ENCODE results near the gene PEPD.

The PEPD gene

DNA sequence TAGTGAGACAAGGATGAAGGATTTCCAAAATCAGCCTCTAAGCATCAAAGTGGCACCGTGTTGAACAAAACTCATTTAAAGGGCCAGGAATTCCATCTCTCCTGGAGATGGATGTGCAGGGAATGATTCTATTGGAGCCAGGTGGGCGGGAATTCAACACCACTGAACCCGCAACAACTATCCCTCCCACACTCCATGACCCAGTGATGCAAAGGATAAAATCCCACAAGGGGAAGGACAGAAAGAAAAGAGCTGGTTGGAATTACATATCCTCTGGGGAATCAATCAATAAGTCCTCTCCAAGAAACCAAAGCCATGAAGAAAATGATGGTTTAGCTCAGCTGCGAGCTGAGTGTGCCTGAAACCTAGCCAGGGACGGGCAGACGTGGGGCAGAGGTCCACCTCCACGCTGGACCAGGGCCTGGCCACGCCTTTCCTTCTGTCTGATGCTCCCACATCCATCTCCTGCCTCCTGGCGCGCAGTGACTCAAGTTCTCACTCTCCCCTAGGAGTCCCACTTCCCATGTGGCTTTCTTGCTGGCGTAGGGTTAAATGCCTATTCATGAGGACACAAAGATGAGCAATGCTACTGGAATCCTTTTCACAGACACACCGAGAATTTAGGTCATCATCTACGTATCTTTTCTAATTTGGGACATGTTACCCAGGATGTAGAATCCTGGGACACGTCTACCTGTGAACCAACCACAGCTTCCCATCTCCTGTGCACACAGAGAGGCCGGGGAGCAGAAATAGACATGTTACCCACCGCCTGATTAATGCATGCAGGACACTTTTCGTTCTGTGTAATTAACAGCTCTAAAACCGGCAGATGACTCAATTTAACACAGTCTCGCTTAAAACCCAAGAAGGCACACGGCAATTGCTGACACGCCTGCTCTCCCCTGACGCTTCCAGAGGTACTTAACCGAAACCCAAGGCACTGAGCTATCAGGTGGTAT is 48.6 kb downstream of the PEPD start:
- peak; percentile 97 for DNase-seq (ENCODE audit: low read depth)

DNA sequence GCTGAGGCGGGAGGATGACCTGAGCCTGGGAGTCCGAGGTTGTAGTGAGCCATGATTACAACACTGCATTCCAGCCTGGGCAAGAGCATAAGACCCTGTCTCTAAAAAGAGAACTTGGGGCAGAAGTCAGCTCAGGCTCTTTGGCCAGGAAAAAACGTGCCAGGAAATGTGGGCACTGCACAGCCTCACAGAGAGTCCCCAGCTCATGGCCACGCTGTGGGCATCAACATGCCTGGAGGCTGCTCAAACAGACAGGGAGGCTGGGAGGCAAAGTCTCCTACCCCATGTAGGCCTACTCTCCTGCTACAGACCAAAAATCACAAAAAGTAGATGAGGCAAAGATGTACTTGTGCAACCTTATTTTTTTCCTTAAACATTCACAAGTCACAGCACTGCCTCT is 49.4 kb downstream of the PEPD start:
- no peak for DNase-seq (ENCODE audit: low read depth)

GRCh38 chr19:33471111-33471996 is 50.2 kb downstream of the PEPD start:
- no peak for DNase-seq (ENCODE audit: low read depth)

- no peak for DNase-seq (ENCODE audit: low read depth)
Measured at GRCh38 chr19:33470686-33471085, 50.9 kb downstream of the PEPD start.

GRCh38 chr19:33470040-33470330 is 51.6 kb downstream of the PEPD start:
- no peak for DNase-seq (ENCODE audit: low read depth)

DNA sequence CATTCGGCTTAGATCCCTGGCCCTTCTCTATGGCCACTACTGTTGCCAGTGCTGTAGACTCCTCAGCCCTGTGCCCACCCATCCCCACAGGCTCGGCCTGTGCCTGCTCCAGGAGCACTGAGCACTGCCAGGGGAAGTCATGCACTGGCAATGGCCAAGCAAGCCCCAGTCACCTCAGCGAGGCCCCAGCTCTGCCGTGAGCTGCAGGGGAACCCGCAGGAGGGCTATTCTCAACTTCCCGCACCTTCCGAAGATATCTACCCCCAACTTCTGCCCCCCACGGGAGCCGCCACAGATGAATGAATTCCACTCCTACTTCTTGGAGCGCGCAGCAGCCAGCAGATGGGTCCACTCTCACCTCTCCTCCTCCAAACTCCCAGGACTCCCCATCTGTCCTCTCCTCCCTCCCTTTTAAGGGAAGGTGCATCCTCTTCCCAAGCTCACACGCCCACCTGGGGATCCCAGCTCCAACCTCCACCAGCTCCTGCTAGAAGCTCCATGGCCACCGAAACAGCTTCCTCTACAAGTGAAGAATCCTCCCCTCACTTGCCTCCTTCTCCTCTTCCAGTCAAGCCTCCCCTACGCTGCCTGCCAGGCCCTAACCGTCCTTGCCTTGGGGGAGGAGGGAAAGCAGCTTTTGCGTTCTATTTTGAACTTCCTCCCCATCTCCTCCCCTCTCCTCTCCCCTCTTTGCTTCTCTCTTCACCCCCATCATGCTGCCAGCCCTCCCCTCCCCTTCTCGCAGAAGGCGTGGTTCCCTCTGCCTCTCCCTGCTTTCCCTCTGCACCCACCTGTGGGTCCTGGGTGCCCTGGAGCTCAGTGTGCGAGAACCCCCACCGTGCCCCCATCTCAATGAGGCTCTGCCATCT is 52.2 kb downstream of the PEPD start:
- no peak for DNase-seq (ENCODE audit: low read depth)

DNA sequence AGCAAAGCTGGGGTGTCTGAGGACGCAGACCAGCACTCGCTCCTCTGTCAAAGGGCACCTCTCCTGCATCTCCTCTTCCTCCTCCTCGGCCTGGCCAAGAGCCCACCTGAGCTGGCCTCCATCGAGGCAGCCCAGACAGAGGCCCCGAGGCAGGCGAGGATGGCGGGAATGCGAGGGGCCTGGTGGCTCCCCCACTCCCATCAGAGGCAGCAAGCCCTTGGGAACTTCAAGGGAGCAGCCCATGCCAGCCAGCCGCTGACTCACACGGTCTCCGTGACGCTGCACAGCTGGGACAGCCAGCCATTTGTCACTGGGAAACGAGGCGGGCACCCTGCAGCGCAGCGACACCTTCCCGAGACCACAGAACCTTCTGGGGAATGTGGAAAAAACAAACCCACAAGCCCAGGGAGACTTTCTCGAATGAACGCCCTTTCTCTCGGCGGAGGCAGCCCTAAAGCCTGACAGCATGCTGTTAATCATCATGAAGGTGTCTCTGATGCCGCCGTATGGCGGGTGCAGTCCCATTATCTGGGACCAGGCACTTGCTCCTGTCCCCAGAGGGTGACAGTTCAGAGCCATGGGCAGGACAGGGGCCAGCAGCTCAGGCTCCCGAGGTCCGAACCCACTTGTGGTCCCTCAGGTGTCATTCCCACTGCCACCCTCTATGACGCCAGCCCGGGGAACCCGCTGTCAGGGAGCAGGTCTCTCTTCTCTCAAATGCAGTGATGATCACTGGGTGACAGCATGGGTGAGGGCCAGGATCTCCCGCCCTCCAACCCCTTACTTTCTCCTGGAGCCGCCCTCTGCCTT is 53.0 kb downstream of the PEPD start:
- no peak for DNase-seq (ENCODE audit: low read depth)

GRCh38 chr19:33467851-33468250 is 53.7 kb downstream of the PEPD start:
- no peak for DNase-seq (ENCODE audit: low read depth)

- DNase-seq (ENCODE audit: low read depth): no peak
Measured at GRCh38 chr19:33465834-33466233, 55.8 kb downstream of the PEPD start.

DNA sequence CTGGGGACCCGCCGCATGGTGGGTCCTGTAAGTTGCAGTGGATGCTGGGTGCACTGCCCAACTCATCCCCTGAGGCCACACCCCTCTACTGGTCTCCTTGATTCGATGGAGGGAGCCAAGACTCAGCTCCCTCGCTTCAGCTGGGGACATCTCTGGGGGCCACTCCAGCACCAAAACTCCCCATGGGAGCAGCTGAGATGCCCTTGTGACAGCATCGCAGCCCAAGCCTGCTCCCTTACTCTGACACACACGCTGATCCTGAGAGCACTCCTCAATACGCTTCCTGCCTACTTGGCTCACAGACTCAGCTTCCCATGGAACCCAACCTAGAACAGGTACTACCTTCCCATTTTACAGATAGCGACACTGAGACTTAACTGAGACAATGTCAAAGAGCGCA is 56.2 kb downstream of the PEPD start:
- no peak for DNase-seq (ENCODE audit: low read depth)

DNA sequence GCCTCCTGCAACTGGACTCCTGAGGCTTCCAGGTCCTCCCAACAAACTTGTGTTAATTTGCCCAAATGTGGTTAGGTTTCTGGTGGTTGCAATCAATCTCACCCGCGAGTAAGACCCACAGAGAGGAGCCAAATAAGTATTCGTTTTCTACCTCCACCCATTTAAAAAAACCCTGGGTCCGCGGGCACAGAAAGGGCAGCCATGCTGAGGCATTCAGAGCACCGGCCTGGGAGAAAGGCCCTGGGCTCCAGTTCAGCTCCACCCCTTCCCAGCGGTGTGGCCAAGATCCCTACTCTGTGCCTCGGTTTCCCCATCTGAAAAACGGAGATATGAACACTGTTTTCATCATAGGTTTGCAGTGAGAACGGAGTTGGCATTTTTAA is 56.9 kb downstream of the PEPD start:
- no peak for DNase-seq (ENCODE audit: low read depth)

GRCh38 chr19:33464010-33464732 is 57.4 kb downstream of the PEPD start:
- no peak for DNase-seq (ENCODE audit: low read depth)

DNA sequence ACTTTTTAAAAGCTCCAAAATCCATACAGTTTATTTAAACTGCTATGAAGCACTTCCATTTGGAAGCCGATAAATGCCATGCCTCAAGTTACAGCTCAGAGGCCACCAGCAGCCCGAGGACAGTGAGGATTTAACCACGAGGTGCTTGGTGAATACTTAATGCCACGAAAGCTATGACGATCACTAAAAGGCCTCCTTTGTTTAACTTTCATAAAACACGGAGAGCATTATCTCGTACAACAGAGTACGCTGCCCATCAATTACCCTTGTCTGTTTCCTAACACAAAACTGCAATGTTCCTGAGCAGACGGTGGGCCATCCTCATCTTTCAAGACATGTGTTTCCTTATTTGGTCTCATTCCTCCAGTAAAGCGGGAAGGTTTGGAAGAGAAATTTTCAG is 58.4 kb downstream of the PEPD start:
- DNase-seq (ENCODE audit: low read depth): no peak

DNA sequence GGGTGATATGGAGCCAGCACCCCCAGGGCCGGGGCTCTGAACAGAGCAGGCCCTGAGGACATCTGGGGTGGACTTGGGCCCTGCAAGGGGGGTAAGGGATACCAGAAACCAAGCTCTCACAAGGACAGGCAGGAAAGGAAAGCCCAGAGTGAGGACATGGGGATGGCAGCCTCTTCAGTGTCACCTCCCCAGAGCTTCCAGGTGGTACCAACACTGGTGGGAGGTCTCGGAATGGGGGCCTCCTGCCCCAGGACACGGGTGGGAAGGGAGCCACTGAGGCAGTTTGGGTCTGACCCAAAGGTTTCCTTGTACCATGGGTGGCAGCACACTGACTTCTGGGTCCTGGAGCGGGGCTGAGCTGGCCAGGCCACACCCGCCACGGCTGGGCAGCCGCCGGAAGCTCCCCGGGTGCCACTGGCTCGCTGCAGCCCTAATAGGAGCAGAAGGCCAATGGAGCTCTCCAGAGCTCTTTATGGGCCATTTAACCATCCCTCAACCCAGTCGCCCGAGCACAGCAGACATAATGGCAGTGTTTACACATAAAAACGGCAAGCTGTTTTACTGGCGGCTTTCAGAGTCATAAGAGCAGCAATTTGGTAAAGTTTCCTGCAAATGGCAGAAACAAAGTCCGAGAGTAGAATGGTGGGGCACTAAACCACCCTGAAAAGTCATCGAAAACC is 59.3 kb downstream of the PEPD start:
- no peak for DNase-seq (ENCODE audit: low read depth)

GRCh38 chr19:33461256-33462111 is 60.1 kb downstream of the PEPD start:
- no peak for DNase-seq (ENCODE audit: low read depth)

DNA sequence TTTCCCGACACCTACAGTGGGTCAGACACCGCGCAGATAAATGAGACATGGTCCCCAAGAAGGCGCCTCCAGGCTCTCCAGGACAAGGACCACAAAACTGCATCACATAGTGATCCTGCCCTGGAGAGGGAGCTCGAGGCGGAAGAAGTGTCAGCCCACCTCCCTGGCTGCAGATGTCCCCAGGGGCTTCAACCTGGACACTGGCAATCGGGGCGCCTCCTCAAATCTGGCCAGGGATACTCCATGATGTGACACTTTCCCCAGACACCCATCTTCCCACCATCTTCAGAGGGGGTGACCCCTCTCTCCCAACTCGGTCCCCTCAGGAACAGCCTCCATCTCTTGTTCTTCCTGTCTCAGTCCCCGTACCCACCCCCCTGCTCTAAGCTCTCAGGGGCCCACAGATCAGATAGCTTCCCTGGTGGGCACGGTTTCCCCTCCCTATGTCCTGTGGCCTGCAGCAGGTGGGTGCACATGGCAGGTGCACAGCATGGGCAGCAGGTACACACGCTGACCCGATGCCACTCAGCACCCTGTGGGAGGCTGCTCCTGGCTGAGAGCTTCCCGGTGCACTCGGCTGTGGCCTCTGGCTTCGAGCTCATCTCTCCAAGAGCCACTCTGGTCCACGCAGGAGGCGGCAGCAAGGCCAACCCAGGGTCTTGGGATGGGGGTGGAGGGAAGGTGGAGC is 61.2 kb downstream of the PEPD start:
- DNase-seq (ENCODE audit: low read depth): no peak

GRCh38 chr19:33459222-33460090 is 62.1 kb downstream of the PEPD start:
- DNase-seq (ENCODE audit: low read depth): no peak

DNA sequence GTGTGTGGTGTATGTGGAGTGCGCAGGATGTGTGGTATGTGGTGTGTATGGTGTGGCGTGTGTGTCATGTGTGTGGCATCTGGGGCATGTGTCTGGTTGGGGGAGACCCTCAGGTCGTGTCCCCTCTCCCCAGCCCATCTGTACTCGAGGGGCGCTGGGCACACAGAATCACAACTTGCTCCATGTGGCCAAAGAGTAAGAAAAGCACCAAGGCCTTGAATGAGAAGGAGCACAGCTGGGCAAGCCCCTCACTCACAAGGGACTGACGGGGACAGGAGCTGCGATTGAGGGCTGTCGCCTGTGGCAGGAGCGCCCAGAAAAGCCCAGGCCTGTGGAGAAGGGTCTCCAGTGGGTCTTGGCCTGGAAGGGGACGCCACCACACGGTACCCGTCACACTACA is 62.8 kb downstream of the PEPD start:
- DNase-seq (ENCODE audit: low read depth): no peak
